SK-N-SH (cell line): ENCODE measurements around the gene SNX24. TPM values are rescaled to one million over a fixed set of nuclear protein-coding genes. Genes with fewer than 3 reads are reported as not detected.

Source experiments
- CTCF ChIA-PET: fragments of 300-600, 350-600 bp; formaldehyde crosslinking; extraction: SDS; loops from one replicate; lab custom pipeline; 2021; lab: Yijun Ruan, JAX
- POLR2A ChIA-PET: fragments of 350-600 bp; sonication (Branson Sonifier 250); formaldehyde crosslinking; extraction: SDS; loops from one replicate; lab custom pipeline; 2020; ENCODE audit warnings: antibody characterized with exemption, inconsistent platforms; lab: Yijun Ruan, JAX
- DNase-seq: peaks from one replicate; pipeline ENCODE4 v3.0.0; 2012
- H2AFZ ChIP-seq: fragments of 200-600 bp; sonication (generic); 2 replicates; pipeline ENCODE4 v1.8.1; 2016; ENCODE audit warnings: antibody characterized with exemption, mild to moderate bottlenecking, low read depth
- H3F3A ChIP-seq: fragments of 200-600 bp; sonication (generic); replicated peaks from 2 replicates; pipeline ENCODE3; 2016; ENCODE audit warnings: antibody characterized with exemption, mild to moderate bottlenecking; ENCODE audit not compliant: insufficient read depth
- H3K27ac ChIP-seq, 2 experiments: fragments of 200-500 bp in 1 of 2; fragments of 200-600 bp in 1 of 2; sonication (Bioruptor generic) in 1 of 2; sonication (generic), shearing (Covaris generic) in 1 of 2; 2 replicates each; pipeline versions ENCODE4 v1.5.1 to v1.6.1; 2014 to 2016; ENCODE audit warnings: low read depth in 2 of 2, inconsistent platforms in 1 of 2, low read length in 1 of 2, mild to moderate bottlenecking in 1 of 2, mixed read lengths in 1 of 2
- H3K27me3 ChIP-seq: fragments of 200-600 bp; sonication (generic), shearing (Covaris generic); 2 replicates; pipeline ENCODE4 v1.6.1; 2016; ENCODE audit warnings: mixed run types; ENCODE audit not compliant: insufficient read depth
- H3K36me3 ChIP-seq, 2 experiments: fragments of 200-500 bp in 1 of 2; fragments of 200-600 bp in 1 of 2; sonication (Bioruptor generic) in 1 of 2; sonication (generic) in 1 of 2; replicated peaks in 1 of 2; 2 replicates each; pipeline versions ENCODE3 to v1.5.1; 2014 to 2016; ENCODE audit warnings: low read length in 1 of 2, mild to moderate bottlenecking in 1 of 2; ENCODE audit not compliant: insufficient read depth in 2 of 2, control insufficient read depth in 1 of 2
- H3K4me1 ChIP-seq, 2 experiments: fragments of 200-500 bp in 1 of 2; fragments of 200-600 bp in 1 of 2; sonication (Bioruptor generic) in 1 of 2; sonication (generic), shearing (Covaris generic) in 1 of 2; 2 replicates each; pipeline versions ENCODE4 v1.5.1 to v1.6.1; 2014 to 2016; ENCODE audit warnings: low read depth in 1 of 2, low read length in 1 of 2, mixed run types in 1 of 2; ENCODE audit not compliant: insufficient read depth in 2 of 2, control insufficient read depth in 1 of 2
- H3K4me2 ChIP-seq: fragments of 200-600 bp; sonication (generic), shearing (Covaris generic); 2 replicates; pipeline ENCODE4 v1.6.1; 2017; ENCODE audit warnings: mixed run types
- H3K4me3 ChIP-seq, 2 experiments: fragments of 200-500 bp in 1 of 2; fragments of 200-600 bp in 1 of 2; sonication (Bioruptor generic) in 1 of 2; sonication (generic), shearing (Covaris generic) in 1 of 2; 2 replicates each; pipeline versions ENCODE4 v1.5.1 to v1.8.1; 2014 to 2016; ENCODE audit warnings: low read depth in 2 of 2, inconsistent platforms in 1 of 2, low read length in 1 of 2, mild to moderate bottlenecking in 1 of 2, mixed read lengths in 1 of 2, moderate library complexity in 1 of 2
- H3K79me2 ChIP-seq: fragments of 200-600 bp; sonication (generic); 2 replicates; pipeline ENCODE4 v1.8.1; 2017; ENCODE audit warnings: mild to moderate bottlenecking; ENCODE audit not compliant: insufficient read depth
- H3K9ac ChIP-seq: fragments of 200-600 bp; sonication (generic); 2 replicates; pipeline ENCODE4 v1.6.1; 2017; ENCODE audit warnings: mixed run types
- H3K9me2 ChIP-seq: fragments of 200-600 bp; sonication (generic); 2 replicates; pipeline ENCODE4 v1.6.1; 2017; ENCODE audit warnings: mixed run types
- H3K9me3 ChIP-seq: fragments of 200-600 bp; sonication (generic); 2 replicates; pipeline ENCODE4 v1.6.1; 2017; ENCODE audit warnings: mixed run types, mild to moderate bottlenecking, moderate library complexity
- H4K20me1 ChIP-seq: fragments of 200-600 bp; sonication (generic); 2 replicates; pipeline ENCODE4 v1.6.1; 2017; ENCODE audit warnings: mild to moderate bottlenecking, mixed run types; ENCODE audit not compliant: insufficient read depth
- ELF1 ChIP-seq: IDR thresholded peaks from 2 replicates; pipeline ENCODE4 v1.4.0; 2012
- EZH2phosphoT487 ChIP-seq: fragments of 200-600 bp; sonication (generic); IDR thresholded peaks from 2 replicates; pipeline ENCODE4 v1.6.1; 2017; ENCODE audit warnings: low read depth, mixed run types, mild to moderate bottlenecking, antibody characterized with exemption, moderate library complexity, borderline replicate concordance
- FOSL2 ChIP-seq: IDR thresholded peaks from 2 replicates; pipeline ENCODE4 v1.4.0; 2012; ENCODE audit warnings: low read depth, mild to moderate bottlenecking, moderate library complexity, borderline replicate concordance
- GABPA ChIP-seq: IDR thresholded peaks from 2 replicates; pipeline ENCODE4 v1.4.0; 2012; ENCODE audit warnings: low read depth, mild to moderate bottlenecking
- GATA2 ChIP-seq: sonication (generic); formaldehyde crosslinking; IDR thresholded peaks from 2 replicates; pipeline ENCODE4 v1.5.0; 2020; ENCODE audit warnings: mild to moderate bottlenecking, missing genetic modification reagents
- IRF3 ChIP-seq: fragments of 150-350 bp; IDR thresholded peaks from 2 replicates; pipeline ENCODE4 v1.6.1; 2016; ENCODE audit warnings: mild to moderate bottlenecking, low read depth, low read length
- MEF2A ChIP-seq: IDR thresholded peaks from 2 replicates; pipeline ENCODE4 v1.4.0; 2012; ENCODE audit warnings: low read depth, borderline replicate concordance
- NRF1 ChIP-seq: IDR thresholded peaks from 2 replicates; pipeline ENCODE4 v1.6.1; 2012; ENCODE audit warnings: low read depth, mild to moderate bottlenecking, low read length
- RCOR1 ChIP-seq: fragments of 150-350 bp; IDR thresholded peaks from 2 replicates; pipeline ENCODE4 v1.6.1; 2017; ENCODE audit warnings: antibody characterized with exemption, low read length
- REST ChIP-seq: IDR thresholded peaks from 2 replicates; pipeline ENCODE4 v1.6.1; 2012; ENCODE audit warnings: mild to moderate bottlenecking, low read depth, low read length, moderate library complexity
- RFX5 ChIP-seq: IDR thresholded peaks from 2 replicates; pipeline ENCODE4 v1.6.1; 2012; ENCODE audit warnings: mild to moderate bottlenecking, improper control_type of control experiment, low read length
- SIN3A ChIP-seq: IDR thresholded peaks from 2 replicates; pipeline ENCODE4 v1.6.1; 2012; ENCODE audit warnings: low read depth, mild to moderate bottlenecking, low read length, moderate library complexity, borderline replicate concordance
- SMC3 ChIP-seq: IDR thresholded peaks from 2 replicates; pipeline ENCODE4 v1.6.1; 2012; ENCODE audit warnings: low read depth, low read length, improper control_type of control experiment
- TCF12 ChIP-seq: IDR thresholded peaks from 2 replicates; pipeline ENCODE4 v1.4.0; 2012
- YY1 ChIP-seq: IDR thresholded peaks from 2 replicates; pipeline ENCODE4 v1.4.0; 2012; ENCODE audit warnings: low read depth, mild to moderate bottlenecking
- ZBTB33 ChIP-seq: IDR thresholded peaks from 2 replicates; pipeline ENCODE4 v1.4.0; 2012; ENCODE audit warnings: low read depth, borderline replicate concordance
- WGBS: methylation state at CpG from one replicate; pipeline ENCODE4 v1.1.6; 2017; ENCODE audit warnings: low lambda C conversion rate; 5-methylcytosine and 5-hydroxymethylcytosine counted together
- polyA plus RNA-seq, 3 experiments: library from polyadenylated mRNA; depleted of rRNA; stranded (reverse); fragments of >200 nt; gene quantifications; 2 replicates each; pipeline ENCODE4 v1.2.3, GENCODE V29; 2012

Gene SNX24
- polyA plus RNA-seq, 1 of the 3 experiments (the other 2 are of a cell fraction): 8.2 TPM

- no peaks in the 10 kb centered on the region for H3F3A ChIP-seq
- no peak overlapping the region for H3K4me3 ChIP-seq
- H3K79me2 ChIP-seq: 0 out of 2 replicates have a peak, but pooled peaks cover 4% of the 10 kb centered on the region
- no peaks in the 10 kb centered on the region for H3K9me2 ChIP-seq
- H3K36me3 ChIP-seq: peaks cover 0 to 12% of the 10 kb centered on the region in 2 experiments
- no peak overlapping the region for H2AFZ ChIP-seq
- H3K27ac ChIP-seq: no peak overlapping the region
- no peak overlapping the region for H3K4me2 ChIP-seq
- ChIA-PET POLR2A (no interaction called here), CTCF (interaction anchor here (1.0 to 1.5 kb wide), 2 partner anchors 16 to 438 kb away, joined by 3 to 5 read pairs; no protein-coding TSS in a partner anchor)
- no peaks in the 10 kb centered on the region for H3K9me3 ChIP-seq
- no peak overlapping the region for H3K9ac ChIP-seq
- H4K20me1 ChIP-seq: no peaks in the 10 kb centered on the region
- TF ChIP-seq EZH2phosphoT487 (no peak), ELF1 (no peak), NRF1 (no peak), REST (no peak), SIN3A (no peak), RFX5 (no peak), IRF3 (no peak), MEF2A (no peak), SMC3 (no peak)
- WGBS: 72% methylated on average over 4 of the region's 4 CpGs
- peaks cover 0 to 7% of the 10 kb centered on the region in 2 experiments; a peak in 3 of 4 replicates for H3K4me1 ChIP-seq
- no peaks in the 10 kb centered on the region for H3K27me3 ChIP-seq
- no peak for DNase-seq
These were observed 92.5 kb downstream of the SNX24 start for GRCh38 chr5:122937914-122938313.

- Histone ChIP-seq H3K79me2 (no peaks in the 10 kb centered on the region; the same call in 1 of the 2 replicates), H3K9me3 (no peaks in the 10 kb centered on the region), H3K4me1 (peaks cover 0 to 9% of the 10 kb centered on the region in 2 experiments; a peak in 3 of 4 replicates), H3K9ac (no peak overlapping the region), H3K9me2 (no peaks in the 10 kb centered on the region), H3F3A (no peaks in the 10 kb centered on the region), H4K20me1 (no peaks in the 10 kb centered on the region), H3K27ac (no peak overlapping the region), H3K4me2 (no peak overlapping the region), H3K36me3 (peaks cover 0 to 11% of the 10 kb centered on the region in 2 experiments), H3K27me3 (no peaks in the 10 kb centered on the region), H2AFZ (no peak overlapping the region), H3K4me3 (no peak overlapping the region)
- 100% methylated on average over 3 of the region's 3 CpGs for WGBS
- DNase-seq: no peak
- ChIA-PET POLR2A (no interaction called here), CTCF (no interaction called here)
- no peak for TF ChIP-seq TCF12
- no peak for TF ChIP-seq GABPA
- no peak for TF ChIP-seq REST
- no peak for TF ChIP-seq YY1
- TF ChIP-seq NRF1: no peak
- TF ChIP-seq SIN3A: no peak
- no peak for TF ChIP-seq FOSL2
- TF ChIP-seq RCOR1: no peak
- no peak for TF ChIP-seq GATA2
- no peak for TF ChIP-seq ZBTB33
These were observed 95.5 kb downstream of the SNX24 start for GRCh38 chr5:122940890-122941289.
